WTC11 (cell line): Measurements from ENCODE around the gene DUSP22. TPM values are rescaled to one million over a fixed set of nuclear protein-coding genes. Genes with fewer than 3 reads are reported as not detected.

Experiments used
- ATAC-seq: fragments of 200-7000 bp; cut with Tn5 transposase; 2 replicates; pipeline ENCODE4 v1.10.0; 2021; ENCODE audit warnings: mild to moderate bottlenecking, moderate library complexity
- CTCF ChIA-PET: fragments of 300-600 bp; sonication (Branson Sonifier 250); formaldehyde crosslinking; loops from one replicate; lab custom pipeline; 2021; ENCODE audit warnings: antibody characterized with exemption; lab: Charles Lee
- POLR2A ChIA-PET: fragments of 350-600 bp; sonication (Branson Sonifier 250); formaldehyde crosslinking; loops from one replicate; lab custom pipeline; 2021; ENCODE audit warnings: antibody characterized with exemption; lab: Charles Lee
- DNase-seq: peaks from one replicate; pipeline ENCODE4 v3.0.0; 2021; ENCODE audit warnings: low spot score
- H3K27ac Mint-ChIP-seq: 2 replicates; pipeline ENCODE4 v1.8.0; 2021; ENCODE audit warnings: mixed read lengths
- H3K27me3 Mint-ChIP-seq: 2 replicates; pipeline ENCODE4 v1.8.0; 2021; ENCODE audit warnings: low read depth, mild to moderate bottlenecking, moderate library complexity, mixed read lengths
- H3K36me3 Mint-ChIP-seq: 2 replicates; pipeline ENCODE4 v1.8.0; 2021; ENCODE audit warnings: mixed read lengths
- H3K4me1 Mint-ChIP-seq: 2 replicates; pipeline ENCODE4 v1.8.0; 2022; ENCODE audit warnings: mixed read lengths
- H3K4me3 Mint-ChIP-seq: 2 replicates; pipeline ENCODE4 v1.8.0; 2021; ENCODE audit warnings: mild to moderate bottlenecking, moderate library complexity, mixed read lengths
- H3K9me3 Mint-ChIP-seq: 2 replicates; pipeline ENCODE4 v1.8.0; 2021; ENCODE audit warnings: mixed read lengths
- AR ChIP-seq: fragments of 250-450 bp; sonication (Bioruptor Pico); IDR thresholded peaks from 2 replicates; pipeline ENCODE4 v1.9.0; 2021; ENCODE audit warnings: mild to moderate bottlenecking
- ATF6 ChIP-seq: sonication (generic); formaldehyde crosslinking; IDR thresholded peaks from 2 replicates; pipeline ENCODE4 v1.8.1; 2023; ENCODE audit warnings: mild to moderate bottlenecking, missing genetic modification reagents
- CBFB ChIP-seq: sonication (generic); formaldehyde crosslinking; IDR thresholded peaks from 2 replicates; pipeline ENCODE4 v1.8.1; 2022; ENCODE audit warnings: mild to moderate bottlenecking, low read depth, missing genetic modification reagents
- HMGXB4 ChIP-seq: sonication (generic); formaldehyde crosslinking; IDR thresholded peaks from 2 replicates; pipeline ENCODE4 v1.8.1; 2023; ENCODE audit warnings: mild to moderate bottlenecking, moderate library complexity, missing genetic modification reagents
- TEAD4 ChIP-seq: sonication (generic); formaldehyde crosslinking; IDR thresholded peaks from 2 replicates; pipeline ENCODE4 v1.8.0; 2022; ENCODE audit warnings: mild to moderate bottlenecking, missing genetic modification reagents
- ZMAT4 ChIP-seq: fragments of 250-450 bp; sonication (Bioruptor Pico); IDR thresholded peaks from 2 replicates; pipeline ENCODE4 v1.9.0; 2021; ENCODE audit warnings: mild to moderate bottlenecking
- ZNF138 ChIP-seq: sonication (generic); formaldehyde crosslinking; conservative IDR thresholded peaks from 2 replicates; pipeline ENCODE4 v1.8.1; 2022; ENCODE audit warnings: mild to moderate bottlenecking, moderate library complexity, missing genetic modification reagents
- ZNF232 ChIP-seq: sonication (generic); formaldehyde crosslinking; IDR thresholded peaks from 2 replicates; pipeline ENCODE4 v1.8.0; 2022; ENCODE audit warnings: mild to moderate bottlenecking, missing genetic modification reagents
- ZNF263 ChIP-seq: sonication (generic); formaldehyde crosslinking; IDR thresholded peaks from 2 replicates; pipeline ENCODE4 v1.8.1; 2022; ENCODE audit warnings: low read depth, mild to moderate bottlenecking, moderate library complexity, missing genetic modification reagents
- ZNF281 ChIP-seq: sonication (generic); formaldehyde crosslinking; IDR thresholded peaks from 2 replicates; pipeline ENCODE4 v1.8.0; 2023; ENCODE audit warnings: mild to moderate bottlenecking, missing genetic modification reagents
- ZNF532 ChIP-seq: fragments of 250-450 bp; sonication (Bioruptor Pico); IDR thresholded peaks from 2 replicates; pipeline ENCODE4 v1.9.0; 2021; ENCODE audit warnings: mild to moderate bottlenecking, borderline replicate concordance
- total RNA-seq: library from RNA; stranded (reverse); gene quantifications from 3 replicates; pipeline ENCODE4 v1.2.3, GENCODE V29; 2021

Gene DUSP22
- total RNA-seq, 1 experiment from 2014 or later: 38.5 TPM

GRCh38 chr6:337805-338368 is 45.6 kb downstream of the DUSP22 start (continued):
- TF ChIP-seq ATF6 (CRISPR knock-in tag): no peak
- no peak for TF ChIP-seq ZNF281

GRCh38 chr6:338815-339262 is 46.6 kb downstream of the DUSP22 start:
- Mint-ChIP-seq H3K4me3 (no peak overlapping the region), H3K36me3 (peaks cover 59% of the 10 kb centered on the region), H3K4me1 (no peaks in the 10 kb centered on the region), H3K27ac (no peak overlapping the region), H3K27me3 (peaks cover 7% of the 10 kb centered on the region; the same call in 1 of the 2 replicates), H3K9me3 (peaks cover 56% of the 10 kb centered on the region)
- ATAC-seq: no peak
- ChIA-PET POLR2A (no interaction called here), CTCF (interaction anchor here (0.7 kb wide), 1 partner anchor 13 kb away, joined by 3 read pairs; no protein-coding TSS in a partner anchor)
- TF ChIP-seq ZNF263: no peak
- TF ChIP-seq TEAD4: no peak
- TF ChIP-seq ZMAT4 (CRISPR knock-in tag): no peak
- no peak for DNase-seq

- Mint-ChIP-seq H3K27me3 (peaks cover 10% of the 10 kb centered on the region; the same call in 1 of the 2 replicates), H3K4me3 (no peak overlapping the region), H3K27ac (no peak overlapping the region), H3K36me3 (peaks cover 65% of the 10 kb centered on the region), H3K9me3 (peaks cover 58% of the 10 kb centered on the region), H3K4me1 (no peaks in the 10 kb centered on the region)
- DNase-seq (no peak), ATAC-seq (no peak)
- TF ChIP-seq HMGXB4 (CRISPR knock-in tag): no peak
- no peak for TF ChIP-seq ZNF232
- TF ChIP-seq CBFB (CRISPR knock-in tag): no peak
- TF ChIP-seq AR (CRISPR knock-in tag): no peak
- no peak for TF ChIP-seq ZNF532 (CRISPR knock-in tag)
- no peak for TF ChIP-seq ZNF138 (CRISPR knock-in tag)
- POLR2A ChIA-PET: no interaction called here
- CTCF ChIA-PET: interaction anchor here (1.3 kb wide), 1 partner anchor 151 kb away, joined by 3 read pairs; no protein-coding TSS in a partner anchor
Measured at GRCh38 chr6:339480-339879, 47.2 kb downstream of the DUSP22 start.
